Upper lobe of right lung (tissue), 1 donor: ENCODE data around the gene FAM89A. TPM values are rescaled to one million over a fixed set of nuclear protein-coding genes. Genes with fewer than 3 reads are reported as not detected.

Experiments used
- ATAC-seq: fragments of 200-7000 bp; cut with Tn5 transposase; one replicate; pipeline ENCODE4 v1.9.1; 2020; ENCODE audit warnings: mild to moderate bottlenecking, moderate library complexity
- DNase-seq: peaks from one replicate; pipeline ENCODE4 v3.0.0-alpha.2; 2020
- H3K27ac ChIP-seq: fragments of 200-600 bp; one replicate; pipeline ENCODE4 v1.8.0; 2022
- H3K27me3 ChIP-seq: fragments of 200-600 bp; one replicate; pipeline ENCODE4 v1.8.0; 2022; ENCODE audit warnings: mild to moderate bottlenecking
- H3K36me3 ChIP-seq: fragments of 200-600 bp; one replicate; pipeline ENCODE4 v1.8.0; 2022
- H3K4me1 ChIP-seq: fragments of 200-600 bp; one replicate; pipeline ENCODE4 v1.8.0; 2022
- H3K4me3 ChIP-seq: fragments of 200-600 bp; one replicate; pipeline ENCODE4 v1.8.0; 2022; ENCODE audit warnings: mild to moderate bottlenecking
- H3K9me3 ChIP-seq: fragments of 200-600 bp; one replicate; pipeline ENCODE4 v1.8.0; 2022
- intact Hi-C: fragments of 100-400 bp; cut with DNase I; formaldehyde crosslinking; loops from one replicate; pipeline ENCODE4 v1.11.0; 2022
- total RNA-seq: library from RNA; stranded (reverse); fragmentation: NEBNext Ultra II Directional; extraction: Animal tissue kit (Norgen Biotek cat#: 25700); gene quantifications from one replicate; pipeline ENCODE4 v1.2.1, GENCODE V29; 2021
- TF ChIP-seq, protein P1 (sequence below): fragments of 200-600 bp; IDR thresholded peaks from one replicate; pipeline ENCODE4 v1.8.0; 2022; ENCODE audit warnings: antibody characterized with exemption
- donor health status: DM: no; HTN: yes; CAD: no; lungs with severe emphysema.

FAM89A gene
- total RNA-seq, 1 donor from 2014 or later = 41.4 TPM

DNA sequence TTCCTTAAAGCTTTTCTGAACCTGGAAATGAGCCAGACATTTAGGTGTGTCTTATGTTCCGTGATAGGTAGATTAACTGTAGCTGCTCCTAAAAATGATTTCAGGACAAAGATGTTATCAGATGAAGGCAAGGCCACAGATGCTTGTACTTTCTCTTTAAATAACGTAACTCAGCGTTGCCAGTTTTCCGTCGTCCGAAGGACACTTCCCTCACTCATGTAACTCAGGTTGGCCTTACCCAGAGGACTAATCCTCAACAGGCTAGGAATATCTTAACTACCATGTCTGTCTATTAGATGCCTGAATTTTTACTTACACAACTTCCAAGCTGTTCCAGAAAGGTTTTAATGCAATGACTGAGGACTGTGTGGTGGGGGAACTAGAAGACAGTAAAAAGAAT is 35.4 kb upstream of the FAM89A start:
- DNase-seq (no peak), ATAC-seq (no peak)
- no peaks in the 10 kb centered on the region for H3K4me1 ChIP-seq
- H3K9me3 ChIP-seq = no peaks in the 10 kb centered on the region
- TF ChIP-seq, protein P1, sequence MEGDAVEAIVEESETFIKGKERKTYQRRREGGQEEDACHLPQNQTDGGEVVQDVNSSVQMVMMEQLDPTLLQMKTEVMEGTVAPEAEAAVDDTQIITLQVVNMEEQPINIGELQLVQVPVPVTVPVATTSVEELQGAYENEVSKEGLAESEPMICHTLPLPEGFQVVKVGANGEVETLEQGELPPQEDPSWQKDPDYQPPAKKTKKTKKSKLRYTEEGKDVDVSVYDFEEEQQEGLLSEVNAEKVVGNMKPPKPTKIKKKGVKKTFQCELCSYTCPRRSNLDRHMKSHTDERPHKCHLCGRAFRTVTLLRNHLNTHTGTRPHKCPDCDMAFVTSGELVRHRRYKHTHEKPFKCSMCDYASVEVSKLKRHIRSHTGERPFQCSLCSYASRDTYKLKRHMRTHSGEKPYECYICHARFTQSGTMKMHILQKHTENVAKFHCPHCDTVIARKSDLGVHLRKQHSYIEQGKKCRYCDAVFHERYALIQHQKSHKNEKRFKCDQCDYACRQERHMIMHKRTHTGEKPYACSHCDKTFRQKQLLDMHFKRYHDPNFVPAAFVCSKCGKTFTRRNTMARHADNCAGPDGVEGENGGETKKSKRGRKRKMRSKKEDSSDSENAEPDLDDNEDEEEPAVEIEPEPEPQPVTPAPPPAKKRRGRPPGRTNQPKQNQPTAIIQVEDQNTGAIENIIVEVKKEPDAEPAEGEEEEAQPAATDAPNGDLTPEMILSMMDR = no peak
- H3K4me3 ChIP-seq = no peak overlapping the region
- no peak overlapping the region for H3K27ac ChIP-seq
- intact Hi-C loops = no loop called here
- H3K36me3 ChIP-seq = no peaks in the 10 kb centered on the region
- no peaks in the 10 kb centered on the region for H3K27me3 ChIP-seq

DNA sequence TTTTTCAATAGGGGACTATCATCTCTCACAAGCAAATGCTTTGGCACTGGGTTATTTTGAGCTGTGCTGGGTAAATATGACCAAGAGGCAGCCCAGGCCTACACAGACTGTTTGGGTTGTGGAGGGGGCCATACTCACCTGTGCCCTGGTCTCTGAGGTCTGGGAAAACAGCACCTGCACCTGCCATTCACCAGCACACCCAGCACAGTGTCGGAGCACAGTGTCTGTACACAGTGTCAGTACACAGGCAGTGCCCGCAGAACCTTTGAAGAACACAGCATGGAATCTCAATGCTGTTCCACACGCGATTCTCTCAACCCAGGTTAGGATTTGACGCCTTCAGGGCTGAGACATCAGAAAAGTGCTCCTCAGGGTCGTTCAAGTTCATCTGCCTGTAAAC is 35.0 kb upstream of the FAM89A start:
- intact Hi-C loops = no loop called here

DNA sequence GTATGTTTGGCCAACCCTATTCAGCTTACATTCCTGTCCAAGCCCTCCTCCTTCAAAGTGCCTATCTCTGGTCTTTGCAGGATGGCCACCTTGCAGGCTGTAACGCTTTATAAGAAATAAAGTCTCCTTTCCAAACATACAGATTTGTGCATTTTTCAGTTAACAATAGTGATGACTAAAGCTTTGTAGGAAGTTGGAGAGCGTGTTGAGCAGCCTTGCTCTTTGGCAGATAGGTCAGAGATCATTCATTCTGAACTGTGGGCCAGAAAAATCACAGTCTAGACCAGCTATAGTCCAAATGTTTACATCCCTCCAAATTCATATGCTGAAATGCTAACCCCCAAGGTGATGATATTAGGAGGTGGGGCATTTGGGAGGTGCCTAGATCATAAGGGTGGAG is 34.0 kb upstream of the FAM89A start:
- no peak overlapping the region for H3K4me3 ChIP-seq
- no peaks in the 10 kb centered on the region for H3K9me3 ChIP-seq
- no peaks in the 10 kb centered on the region for H3K36me3 ChIP-seq
- TF ChIP-seq, protein P1 = no peak
- ATAC-seq (no peak), DNase-seq (no peak)
- H3K27me3 ChIP-seq = no peaks in the 10 kb centered on the region
- no peaks in the 10 kb centered on the region for H3K4me1 ChIP-seq
- no peak overlapping the region for H3K27ac ChIP-seq
- intact Hi-C loops = no loop called here

More for the DNA sequence above, 35.0 kb upstream of the FAM89A start:
- H3K9me3 ChIP-seq = no peaks in the 10 kb centered on the region
- no peaks in the 10 kb centered on the region for H3K4me1 ChIP-seq
- no peaks in the 10 kb centered on the region for H3K36me3 ChIP-seq
- TF ChIP-seq, protein P1 = no peak
- peak; percentile 30 for ATAC-seq
- DNase-seq = no peak
- no peaks in the 10 kb centered on the region for H3K27me3 ChIP-seq
- H3K27ac ChIP-seq = no peak overlapping the region
- H3K4me3 ChIP-seq = no peak overlapping the region

DNA sequence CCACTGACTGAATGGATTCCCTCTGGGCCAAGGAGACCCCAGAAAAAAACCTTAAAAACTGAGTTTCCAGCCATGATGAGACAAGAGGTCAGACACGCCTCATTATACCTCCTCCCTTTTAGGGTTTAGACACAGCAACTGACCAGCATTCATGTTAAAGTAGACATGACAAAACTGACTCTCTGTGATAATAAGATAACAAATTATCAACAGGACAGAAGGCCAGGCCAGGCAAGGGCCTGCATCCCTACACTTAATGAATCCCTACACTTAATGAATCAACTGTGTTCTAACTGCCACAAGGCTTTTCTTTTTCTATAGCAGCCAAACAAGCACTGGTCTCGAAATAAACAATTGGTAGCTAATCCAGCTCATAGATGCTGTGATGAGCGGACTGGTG is 33.3 kb upstream of the FAM89A start:
- Histone ChIP-seq H3K4me3 (no peak overlapping the region), H3K4me1 (no peaks in the 10 kb centered on the region), H3K27ac (no peak overlapping the region), H3K36me3 (no peaks in the 10 kb centered on the region), H3K9me3 (no peaks in the 10 kb centered on the region), H3K27me3 (no peaks in the 10 kb centered on the region)
- DNase-seq = no peak
- TF ChIP-seq, protein P1 = no peak
- intact Hi-C loops = no loop called here
- ATAC-seq = no peak

DNA sequence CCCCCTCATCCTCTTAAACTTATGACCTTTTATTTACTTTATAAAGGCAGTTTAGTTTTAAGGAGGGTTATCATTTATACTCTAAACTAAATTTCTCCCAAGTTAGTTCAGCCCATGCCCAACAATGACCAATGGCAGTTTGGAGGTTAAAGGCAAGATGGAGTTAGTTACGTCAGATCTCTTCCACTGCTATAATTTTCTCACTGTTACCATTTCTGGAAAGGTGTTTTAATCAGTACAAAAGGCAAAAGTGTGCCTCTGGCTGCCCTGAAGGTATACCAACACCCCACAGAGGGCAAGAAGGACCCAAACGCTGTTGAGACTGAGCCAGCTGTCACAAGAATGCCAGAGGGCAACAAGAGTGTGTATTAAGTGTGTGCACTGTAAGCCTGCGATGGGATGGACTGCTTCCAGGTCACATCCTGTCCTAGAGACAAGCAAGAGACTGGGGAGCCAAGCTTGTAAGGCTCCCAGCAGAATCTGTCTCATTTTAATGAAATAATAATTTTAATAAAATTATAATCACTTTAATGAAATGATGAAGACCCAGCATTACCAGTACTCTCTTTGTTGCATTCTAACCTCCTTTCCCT is 32.5 kb upstream of the FAM89A start:
- intact Hi-C loops = no loop called here
- DNase-seq = no peak

More for the DNA sequence above, 32.5 kb upstream of the FAM89A start:
- Histone ChIP-seq H3K9me3 (no peaks in the 10 kb centered on the region), H3K4me1 (no peaks in the 10 kb centered on the region), H3K27ac (no peak overlapping the region), H3K36me3 (no peaks in the 10 kb centered on the region), H3K27me3 (no peaks in the 10 kb centered on the region), H3K4me3 (no peak overlapping the region)
- TF ChIP-seq, protein P1 = no peak
- no peak for ATAC-seq
